Duodenal mucosa (tissue), 2 donors: ENCODE measurements around the gene MEIKIN.

Experiments
- H3K27ac ChIP-seq: one replicate; pipeline ENCODE4 v1.7.0; 2013; ENCODE audit warnings: low read depth, low read length
- H3K27me3 ChIP-seq, 2 donors: one replicate each; pipeline ENCODE4 v1.7.0; 2013; ENCODE audit warnings: low read length in 2 of 2, control low read depth in 1 of 2; ENCODE audit not compliant: insufficient read depth in 2 of 2, control insufficient read depth in 1 of 2
- H3K36me3 ChIP-seq, 2 donors: one replicate each; pipeline ENCODE4 v1.7.0; 2013; ENCODE audit warnings: low read length in 2 of 2, control low read depth in 1 of 2; ENCODE audit not compliant: insufficient read depth in 2 of 2, control insufficient read depth in 1 of 2
- H3K4me1 ChIP-seq, 2 donors: one replicate each; pipeline ENCODE4 v1.7.0; 2013; ENCODE audit warnings: low read length in 2 of 2, control low read depth in 1 of 2; ENCODE audit not compliant: insufficient read depth in 2 of 2, control insufficient read depth in 1 of 2
- H3K4me3 ChIP-seq, 2 donors: one replicate each; pipeline ENCODE4 v1.7.0; 2013; ENCODE audit warnings: low read length in 2 of 2, low read depth in 1 of 2
- H3K9ac ChIP-seq, 2 donors: one replicate each; pipeline ENCODE4 v1.7.0; 2013; ENCODE audit warnings: low read length in 2 of 2, low read depth in 1 of 2
- H3K9me3 ChIP-seq, 2 donors: one replicate each; pipeline ENCODE4 v1.7.0; 2013; ENCODE audit warnings: low read length in 2 of 2, control low read depth in 1 of 2; ENCODE audit not compliant: control insufficient read depth in 1 of 2

Gene MEIKIN

GRCh38 chr5:131986161-131986912, 40.9 kb upstream of the MEIKIN start:
- no peaks in the 10 kb centered on the region for H3K4me1 ChIP-seq
- no peaks in the 10 kb centered on the region for H3K9me3 ChIP-seq
- H3K27me3 ChIP-seq = no peaks in the 10 kb centered on the region
- no peak overlapping the region for H3K9ac ChIP-seq
- no peak overlapping the region for H3K4me3 ChIP-seq
- no peaks in the 10 kb centered on the region for H3K36me3 ChIP-seq
- H3K27ac ChIP-seq = no peak overlapping the region

GRCh38 chr5:131984956-131985665, 39.6 kb upstream of the MEIKIN start:
- no peaks in the 10 kb centered on the region for H3K4me1 ChIP-seq
- no peaks in the 10 kb centered on the region for H3K9me3 ChIP-seq
- H3K4me3 ChIP-seq = no peak overlapping the region
- H3K9ac ChIP-seq = no peak overlapping the region
- H3K27ac ChIP-seq = no peak overlapping the region
- no peaks in the 10 kb centered on the region for H3K36me3 ChIP-seq
- no peaks in the 10 kb centered on the region for H3K27me3 ChIP-seq

GRCh38 chr5:131983244-131983771, 37.8 kb upstream of the MEIKIN start:
- no peaks in the 10 kb centered on the region for H3K9me3 ChIP-seq
- no peaks in the 10 kb centered on the region for H3K36me3 ChIP-seq
- no peak overlapping the region for H3K27ac ChIP-seq
- no peaks in the 10 kb centered on the region for H3K27me3 ChIP-seq
- no peak overlapping the region for H3K9ac ChIP-seq
- no peak overlapping the region for H3K4me3 ChIP-seq
- H3K4me1 ChIP-seq = no peaks in the 10 kb centered on the region

- Histone ChIP-seq H3K4me3 (no peak overlapping the region), H3K4me1 (no peaks in the 10 kb centered on the region), H3K36me3 (no peaks in the 10 kb centered on the region), H3K9ac (no peak overlapping the region), H3K27ac (no peak overlapping the region), H3K9me3 (no peaks in the 10 kb centered on the region), H3K27me3 (no peaks in the 10 kb centered on the region)
Measured at GRCh38 chr5:131981516-131981915, 36.1 kb upstream of the MEIKIN start.

GRCh38 chr5:131980696-131981095, 35.2 kb upstream of the MEIKIN start:
- Histone ChIP-seq H3K27ac (no peak overlapping the region), H3K9ac (no peak overlapping the region), H3K9me3 (no peaks in the 10 kb centered on the region), H3K4me1 (no peaks in the 10 kb centered on the region), H3K4me3 (no peak overlapping the region), H3K36me3 (no peaks in the 10 kb centered on the region), H3K27me3 (no peaks in the 10 kb centered on the region)

- Histone ChIP-seq H3K4me1 (no peaks in the 10 kb centered on the region), H3K4me3 (no peak overlapping the region), H3K9me3 (no peaks in the 10 kb centered on the region), H3K9ac (no peak overlapping the region), H3K36me3 (no peaks in the 10 kb centered on the region), H3K27me3 (no peaks in the 10 kb centered on the region), H3K27ac (no peak overlapping the region)
Measured at GRCh38 chr5:131979816-131980215, 34.4 kb upstream of the MEIKIN start.

GRCh38 chr5:131977212-131977604, 31.7 kb upstream of the MEIKIN start:
- Histone ChIP-seq H3K4me3 (no peak overlapping the region), H3K9ac (no peak overlapping the region), H3K27ac (no peak overlapping the region), H3K27me3 (no peaks in the 10 kb centered on the region), H3K4me1 (no peaks in the 10 kb centered on the region), H3K36me3 (no peaks in the 10 kb centered on the region), H3K9me3 (no peaks in the 10 kb centered on the region)

- Histone ChIP-seq H3K9me3 (no peaks in the 10 kb centered on the region), H3K4me1 (no peaks in the 10 kb centered on the region), H3K27ac (no peak overlapping the region), H3K27me3 (no peaks in the 10 kb centered on the region), H3K4me3 (no peak overlapping the region), H3K9ac (no peak overlapping the region), H3K36me3 (no peaks in the 10 kb centered on the region)
Measured at GRCh38 chr5:131976414-131977211, 31.1 kb upstream of the MEIKIN start.

GRCh38 chr5:131974956-131975726, 29.7 kb upstream of the MEIKIN start:
- H3K36me3 ChIP-seq = no peaks in the 10 kb centered on the region
- no peaks in the 10 kb centered on the region for H3K9me3 ChIP-seq
- no peak overlapping the region for H3K9ac ChIP-seq
- H3K27ac ChIP-seq = no peak overlapping the region
- peak overlapping the region in 1 of 2 donors; percentile 8 for H3K4me3 ChIP-seq
- no peaks in the 10 kb centered on the region for H3K27me3 ChIP-seq
- no peaks in the 10 kb centered on the region for H3K4me1 ChIP-seq
